HCT116 (cell line): Measurements from ENCODE around the gene RMND5A. TPM values are rescaled to one million over a fixed set of nuclear protein-coding genes. Genes with fewer than 3 reads are reported as not detected.

Experiments
- ATAC-seq: fragments of 200-7000 bp; cut with Tn5 transposase; 2 replicates; pipeline ENCODE4 v1.9.1; 2020; ENCODE audit warnings: mild to moderate bottlenecking, moderate library complexity
- BruUV-seq: library from RNA; stranded (reverse); fragments of 400-500 nt; replicated peaks from 2 replicates; lab custom pipeline; 2021; lab: Mats Ljungman, UMichigan
- CTCF ChIA-PET: fragments of 300-600 bp; sonication (Branson Sonifier 250); formaldehyde crosslinking; loops from one replicate; lab custom pipeline; 2021; ENCODE audit warnings: antibody characterized with exemption; lab: Charles Lee
- POLR2A ChIA-PET: fragments of 300-600, 350-600 bp; sonication (Branson Sonifier 250); formaldehyde crosslinking; loops from one replicate; lab custom pipeline; 2021; ENCODE audit warnings: antibody characterized with exemption; lab: Charles Lee
- RAD21 ChIA-PET, 2 experiments: fragments of 300-600 bp; sonication (Branson Sonifier 250); formaldehyde crosslinking; loops; one replicate each; lab custom pipeline; 2023; ENCODE audit warnings: low total read pairs in 2 of 2; ENCODE audit not compliant: uncharacterized antibody in 2 of 2, unreplicated experiment in 2 of 2, low non-redundant PET in 1 of 2; lab: Charles Lee
- DNase-seq: peaks from one replicate; pipeline ENCODE4 v3.0.0-alpha.2; 2010; ENCODE audit warnings: low read depth, low spot score
- H2AFZ ChIP-seq: fragments of 200-600 bp; shearing (Covaris generic), sonication (generic); 2 replicates; pipeline ENCODE4 v1.6.1; 2017; ENCODE audit warnings: low read depth, mixed run types, mixed read lengths, antibody characterized with exemption, low read length; ENCODE audit not compliant: poor library complexity, severe bottlenecking
- H3K27ac ChIP-seq: 2 replicates; pipeline ENCODE4 v1.5.1; 2012; ENCODE audit warnings: low read depth, low read length
- H3K27me3 ChIP-seq: fragments of 200-600 bp; sonication (generic); 2 replicates; pipeline ENCODE4 v1.6.1; 2016; ENCODE audit warnings: mixed run types, low read length, mixed read lengths; ENCODE audit not compliant: insufficient read depth
- H3K36me3 ChIP-seq, 2 experiments: fragments of 200-500 bp in 1 of 2; fragments of 200-600 bp in 1 of 2; sonication (Bioruptor generic) in 1 of 2; sonication (generic) in 1 of 2; 2 replicates each; pipeline versions ENCODE4 v1.5.1 to v1.6.1; 2014 to 2016; ENCODE audit warnings: low read length in 2 of 2, inconsistent platforms in 1 of 2, mixed read lengths in 1 of 2, mixed run types in 1 of 2; ENCODE audit not compliant: insufficient read depth in 2 of 2, control insufficient read depth in 1 of 2
- H3K4me1 ChIP-seq, 2 experiments: fragments of 200-600 bp in 1 of 2; sonication (generic) in 1 of 2; 2 replicates each; pipeline versions ENCODE4 v1.5.1 to v1.6.1; 2012 to 2017; ENCODE audit warnings: low read length in 2 of 2, inconsistent platforms in 1 of 2, mild to moderate bottlenecking in 1 of 2, mixed read lengths in 1 of 2, mixed run types in 1 of 2, moderate library complexity in 1 of 2; ENCODE audit not compliant: insufficient read depth in 2 of 2, control insufficient read depth in 1 of 2
- H3K4me2 ChIP-seq: fragments of 200-600 bp; sonication (generic); 2 replicates; pipeline ENCODE4 v1.6.1; 2017; ENCODE audit warnings: mixed run types, low read length, mixed read lengths
- H3K4me3 ChIP-seq, 2 experiments: fragments of 200-600 bp in 1 of 2; sonication (generic) in 1 of 2; replicated peaks in 1 of 2; 2 replicates each; pipeline ENCODE4 v1.5.1; 2011 to 2016; ENCODE audit warnings: low read length in 2 of 2, control low read depth in 1 of 2, low read depth in 1 of 2, mild to moderate bottlenecking in 1 of 2, mixed read lengths in 1 of 2, mixed run types in 1 of 2
- H3K79me2 ChIP-seq: fragments of 200-600 bp; sonication (generic); 2 replicates; pipeline ENCODE4 v1.6.1; 2017; ENCODE audit warnings: mild to moderate bottlenecking, mixed run types, low read length, moderate library complexity, mixed read lengths; ENCODE audit not compliant: insufficient read depth
- H3K9ac ChIP-seq: fragments of 200-600 bp; sonication (generic); 2 replicates; pipeline ENCODE4 v1.6.1; 2016; ENCODE audit warnings: low read length, mixed read lengths
- H3K9me2 ChIP-seq: fragments of 200-600 bp; sonication (generic), shearing (Covaris generic); 2 replicates; pipeline ENCODE4 v1.6.1; 2017; ENCODE audit warnings: mixed run types, mild to moderate bottlenecking, moderate library complexity; ENCODE audit not compliant: insufficient read depth
- H3K9me3 ChIP-seq, 2 experiments: fragments of 200-500 bp in 1 of 2; fragments of 200-600 bp in 1 of 2; sonication (Bioruptor generic) in 1 of 2; sonication (generic) in 1 of 2; 2 replicates each; pipeline ENCODE4 v1.6.1; 2014 to 2017; ENCODE audit warnings: low read length in 2 of 2, mixed read lengths in 2 of 2, inconsistent platforms in 1 of 2, low read depth in 1 of 2, mild to moderate bottlenecking in 1 of 2, mixed run types in 1 of 2, moderate library complexity in 1 of 2; ENCODE audit not compliant: control insufficient read depth in 1 of 2, insufficient read depth in 1 of 2
- H4K20me1 ChIP-seq: fragments of 200-600 bp; sonication (generic), shearing (Covaris generic); 2 replicates; pipeline ENCODE4 v1.6.1; 2017; ENCODE audit warnings: mixed run types, mild to moderate bottlenecking, moderate library complexity; ENCODE audit not compliant: insufficient read depth
- CEBPB ChIP-seq: IDR thresholded peaks from 2 replicates; pipeline ENCODE4 v1.6.1; 2012; ENCODE audit warnings: low read depth
- EGR1 ChIP-seq: IDR thresholded peaks from 2 replicates; pipeline ENCODE4 v1.6.1; 2012; ENCODE audit warnings: low read depth
- JUND ChIP-seq: IDR thresholded peaks from 2 replicates; pipeline ENCODE4 v1.6.1; 2012
- SRF ChIP-seq: IDR thresholded peaks from 2 replicates; pipeline ENCODE4 v1.6.1; 2012; ENCODE audit warnings: low read depth
- intact Hi-C: fragments of 100-400 bp; cut with micrococcal nuclease; formaldehyde crosslinking; loops from 2 replicates; pipeline ENCODE4 v1.10.0; 2022
- total RNA-seq: library from RNA; stranded (reverse); gene quantifications from one replicate; pipeline ENCODE4 v1.2.1, GENCODE V29; 2021; ENCODE audit not compliant: unreplicated experiment

The RMND5A gene
- total RNA-seq, 1 experiment from 2014 or later, result 32.4 TPM

- ChIA-PET POLR2A (no interaction called here), RAD21 (no interaction called here), CTCF (no interaction called here)
- Histone ChIP-seq H3K4me1 (no peaks in the 10 kb centered on the region), H3K27me3 (no peaks in the 10 kb centered on the region), H4K20me1 (no peaks in the 10 kb centered on the region), H3K9me3 (no peaks in the 10 kb centered on the region), H3K9me2 (no peaks in the 10 kb centered on the region), H3K4me3 (no peak overlapping the region), H3K36me3 (no peaks in the 10 kb centered on the region), H3K79me2 (no peaks in the 10 kb centered on the region), H2AFZ (no peak overlapping the region), H3K27ac (no peak overlapping the region), H3K4me2 (no peak overlapping the region), H3K9ac (no peak overlapping the region)
- no peak for TF ChIP-seq CEBPB
- ATAC-seq, result no peak
- no peak for DNase-seq
- intact Hi-C loops, result no loop called here
- no TSS peak for BruUV-seq
These were observed 69.6 kb downstream of the RMND5A start for GRCh38 chr2:86789687-86790133.

- Histone ChIP-seq H3K4me3 (no peak overlapping the region), H3K9ac (no peak overlapping the region)
These were observed 70.1 kb downstream of the RMND5A start for GRCh38 chr2:86790134-86790675.

More at GRCh38 chr2:86790134-86790675, 70.1 kb downstream of the RMND5A start:
- BruUV-seq, result no TSS peak
- Histone ChIP-seq H2AFZ (no peak overlapping the region), H3K9me3 (no peaks in the 10 kb centered on the region), H3K4me1 (no peaks in the 10 kb centered on the region), H3K27me3 (no peaks in the 10 kb centered on the region), H3K79me2 (no peaks in the 10 kb centered on the region), H4K20me1 (no peaks in the 10 kb centered on the region), H3K36me3 (no peaks in the 10 kb centered on the region), H3K4me2 (no peak overlapping the region), H3K9me2 (no peaks in the 10 kb centered on the region), H3K27ac (no peak overlapping the region)
- CTCF ChIA-PET, result no interaction called here
- TF ChIP-seq SRF, result no peak
- no peak for TF ChIP-seq JUND
- TF ChIP-seq EGR1, result no peak
- intact Hi-C loops, result no loop called here
- POLR2A ChIA-PET, result no interaction called here
- RAD21 ChIA-PET, result no interaction called here
- DNase-seq (no peak), ATAC-seq (no peak)
